ENCODE measurements around the gene TTC6.

GRCh38 chr14:37587131-37587803 is 8.2 kb upstream of the TTC6 start:
- no peak for TF ChIP-seq CTCF (IDR thresholded peaks at IDR 0.05)
- no peak for TF ChIP-seq POLR2A (IDR thresholded peaks at IDR 0.05)
